ENCODE measurements around the gene GALNT17. TPM values are rescaled to one million over a fixed set of nuclear protein-coding genes. Genes with fewer than 3 reads are reported as not detected.
A peak's percentile ranks its signal among the peaks of the same experiment; 100 is the strongest.

The GALNT17 gene
- total and polyA plus RNA-seq, 2 experiments from 2014 or later: 11.1 to 65.6 TPM

DNA sequence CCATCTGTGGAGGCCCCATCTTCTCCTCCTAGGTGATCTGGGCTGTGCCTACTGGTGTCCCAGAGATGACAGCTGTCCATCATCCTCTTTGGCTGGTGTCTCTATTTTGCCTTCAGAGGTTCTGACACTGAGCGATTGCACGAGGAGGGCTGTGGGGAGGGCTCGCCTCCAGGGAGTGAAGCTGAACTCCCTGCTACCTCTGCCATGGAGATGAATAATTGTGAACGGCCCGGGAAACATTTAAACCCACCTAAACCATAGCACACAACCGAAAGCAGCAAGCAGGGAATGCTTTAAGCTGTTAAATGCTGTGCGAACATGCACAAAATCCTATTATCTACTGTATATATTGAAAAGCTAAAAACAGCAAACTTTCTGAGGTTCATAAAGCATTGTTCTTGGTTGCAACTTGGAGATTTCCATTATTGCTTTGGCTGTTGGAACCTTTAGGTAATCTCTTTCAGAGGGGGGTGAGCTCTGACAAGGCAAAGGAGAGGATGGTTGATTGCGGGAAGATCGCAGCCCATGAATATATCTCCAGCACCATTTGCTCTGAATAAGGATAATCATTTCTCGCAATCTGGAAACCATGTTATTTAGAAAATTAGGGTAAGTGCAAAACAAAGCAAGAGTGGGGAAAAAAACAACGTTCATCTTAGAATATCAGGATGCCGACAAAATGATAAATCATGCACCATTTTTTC is 507.6 kb downstream of the GALNT17 start:
- 0 out of 2 replicates have a peak overlapping the region, but pooled peaks have one; percentile 3 for H3K27ac ChIP-seq (ENCODE audit: low read depth)
- 0 out of 2 replicates have a peak, but pooled peaks cover 6% of the 10 kb centered on the region for H3F3A ChIP-seq (replicated peaks; ENCODE audit: low read depth)
- peaks cover 18% of the 10 kb centered on the region; the same call in 2 of the 3 replicates for H3K9me3 Mint-ChIP-seq
- ATAC-seq: no peak
- no peaks in the 10 kb centered on the region for H4K20me1 ChIP-seq (replicated peaks; ENCODE audit: insufficient read depth)
- TF ChIP-seq REST (IDR thresholded peaks at IDR 0.05; ENCODE audit: unreplicated experiment) (no peak), CREB1 (CRISPR knock-in tag; IDR thresholded peaks at IDR 0.05; ENCODE audit: low read depth) (no peak), ZNF331 (CRISPR knock-in tag; IDR thresholded peaks at IDR 0.05; ENCODE audit: low read depth) (no peak), ZNF114 (CRISPR knock-in tag; IDR thresholded peaks at IDR 0.05) (no peak), EZH2 (IDR thresholded peaks at IDR 0.05; ENCODE audit: low read depth, unreplicated experiment) (no peak), POLR2AphosphoS5 (IDR thresholded peaks at IDR 0.05; ENCODE audit: low read depth) (no peak), STAT1 (IDR thresholded peaks at IDR 0.05; ENCODE audit: unreplicated experiment) (no peak), EZH2phosphoT487 (IDR thresholded peaks at IDR 0.05; ENCODE audit: unreplicated experiment) (no peak), NANOG (IDR thresholded peaks at IDR 0.05; ENCODE audit: borderline replicate concordance) (no peak), JUNB (IDR thresholded peaks at IDR 0.05; ENCODE audit: unreplicated experiment) (no peak)
- TF ChIP-seq, protein P1, sequence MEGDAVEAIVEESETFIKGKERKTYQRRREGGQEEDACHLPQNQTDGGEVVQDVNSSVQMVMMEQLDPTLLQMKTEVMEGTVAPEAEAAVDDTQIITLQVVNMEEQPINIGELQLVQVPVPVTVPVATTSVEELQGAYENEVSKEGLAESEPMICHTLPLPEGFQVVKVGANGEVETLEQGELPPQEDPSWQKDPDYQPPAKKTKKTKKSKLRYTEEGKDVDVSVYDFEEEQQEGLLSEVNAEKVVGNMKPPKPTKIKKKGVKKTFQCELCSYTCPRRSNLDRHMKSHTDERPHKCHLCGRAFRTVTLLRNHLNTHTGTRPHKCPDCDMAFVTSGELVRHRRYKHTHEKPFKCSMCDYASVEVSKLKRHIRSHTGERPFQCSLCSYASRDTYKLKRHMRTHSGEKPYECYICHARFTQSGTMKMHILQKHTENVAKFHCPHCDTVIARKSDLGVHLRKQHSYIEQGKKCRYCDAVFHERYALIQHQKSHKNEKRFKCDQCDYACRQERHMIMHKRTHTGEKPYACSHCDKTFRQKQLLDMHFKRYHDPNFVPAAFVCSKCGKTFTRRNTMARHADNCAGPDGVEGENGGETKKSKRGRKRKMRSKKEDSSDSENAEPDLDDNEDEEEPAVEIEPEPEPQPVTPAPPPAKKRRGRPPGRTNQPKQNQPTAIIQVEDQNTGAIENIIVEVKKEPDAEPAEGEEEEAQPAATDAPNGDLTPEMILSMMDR (conservative IDR thresholded peaks at IDR 0.05; ENCODE audit: low read depth in 2 of 2): no peak
- TF ChIP-seq, protein P2, sequence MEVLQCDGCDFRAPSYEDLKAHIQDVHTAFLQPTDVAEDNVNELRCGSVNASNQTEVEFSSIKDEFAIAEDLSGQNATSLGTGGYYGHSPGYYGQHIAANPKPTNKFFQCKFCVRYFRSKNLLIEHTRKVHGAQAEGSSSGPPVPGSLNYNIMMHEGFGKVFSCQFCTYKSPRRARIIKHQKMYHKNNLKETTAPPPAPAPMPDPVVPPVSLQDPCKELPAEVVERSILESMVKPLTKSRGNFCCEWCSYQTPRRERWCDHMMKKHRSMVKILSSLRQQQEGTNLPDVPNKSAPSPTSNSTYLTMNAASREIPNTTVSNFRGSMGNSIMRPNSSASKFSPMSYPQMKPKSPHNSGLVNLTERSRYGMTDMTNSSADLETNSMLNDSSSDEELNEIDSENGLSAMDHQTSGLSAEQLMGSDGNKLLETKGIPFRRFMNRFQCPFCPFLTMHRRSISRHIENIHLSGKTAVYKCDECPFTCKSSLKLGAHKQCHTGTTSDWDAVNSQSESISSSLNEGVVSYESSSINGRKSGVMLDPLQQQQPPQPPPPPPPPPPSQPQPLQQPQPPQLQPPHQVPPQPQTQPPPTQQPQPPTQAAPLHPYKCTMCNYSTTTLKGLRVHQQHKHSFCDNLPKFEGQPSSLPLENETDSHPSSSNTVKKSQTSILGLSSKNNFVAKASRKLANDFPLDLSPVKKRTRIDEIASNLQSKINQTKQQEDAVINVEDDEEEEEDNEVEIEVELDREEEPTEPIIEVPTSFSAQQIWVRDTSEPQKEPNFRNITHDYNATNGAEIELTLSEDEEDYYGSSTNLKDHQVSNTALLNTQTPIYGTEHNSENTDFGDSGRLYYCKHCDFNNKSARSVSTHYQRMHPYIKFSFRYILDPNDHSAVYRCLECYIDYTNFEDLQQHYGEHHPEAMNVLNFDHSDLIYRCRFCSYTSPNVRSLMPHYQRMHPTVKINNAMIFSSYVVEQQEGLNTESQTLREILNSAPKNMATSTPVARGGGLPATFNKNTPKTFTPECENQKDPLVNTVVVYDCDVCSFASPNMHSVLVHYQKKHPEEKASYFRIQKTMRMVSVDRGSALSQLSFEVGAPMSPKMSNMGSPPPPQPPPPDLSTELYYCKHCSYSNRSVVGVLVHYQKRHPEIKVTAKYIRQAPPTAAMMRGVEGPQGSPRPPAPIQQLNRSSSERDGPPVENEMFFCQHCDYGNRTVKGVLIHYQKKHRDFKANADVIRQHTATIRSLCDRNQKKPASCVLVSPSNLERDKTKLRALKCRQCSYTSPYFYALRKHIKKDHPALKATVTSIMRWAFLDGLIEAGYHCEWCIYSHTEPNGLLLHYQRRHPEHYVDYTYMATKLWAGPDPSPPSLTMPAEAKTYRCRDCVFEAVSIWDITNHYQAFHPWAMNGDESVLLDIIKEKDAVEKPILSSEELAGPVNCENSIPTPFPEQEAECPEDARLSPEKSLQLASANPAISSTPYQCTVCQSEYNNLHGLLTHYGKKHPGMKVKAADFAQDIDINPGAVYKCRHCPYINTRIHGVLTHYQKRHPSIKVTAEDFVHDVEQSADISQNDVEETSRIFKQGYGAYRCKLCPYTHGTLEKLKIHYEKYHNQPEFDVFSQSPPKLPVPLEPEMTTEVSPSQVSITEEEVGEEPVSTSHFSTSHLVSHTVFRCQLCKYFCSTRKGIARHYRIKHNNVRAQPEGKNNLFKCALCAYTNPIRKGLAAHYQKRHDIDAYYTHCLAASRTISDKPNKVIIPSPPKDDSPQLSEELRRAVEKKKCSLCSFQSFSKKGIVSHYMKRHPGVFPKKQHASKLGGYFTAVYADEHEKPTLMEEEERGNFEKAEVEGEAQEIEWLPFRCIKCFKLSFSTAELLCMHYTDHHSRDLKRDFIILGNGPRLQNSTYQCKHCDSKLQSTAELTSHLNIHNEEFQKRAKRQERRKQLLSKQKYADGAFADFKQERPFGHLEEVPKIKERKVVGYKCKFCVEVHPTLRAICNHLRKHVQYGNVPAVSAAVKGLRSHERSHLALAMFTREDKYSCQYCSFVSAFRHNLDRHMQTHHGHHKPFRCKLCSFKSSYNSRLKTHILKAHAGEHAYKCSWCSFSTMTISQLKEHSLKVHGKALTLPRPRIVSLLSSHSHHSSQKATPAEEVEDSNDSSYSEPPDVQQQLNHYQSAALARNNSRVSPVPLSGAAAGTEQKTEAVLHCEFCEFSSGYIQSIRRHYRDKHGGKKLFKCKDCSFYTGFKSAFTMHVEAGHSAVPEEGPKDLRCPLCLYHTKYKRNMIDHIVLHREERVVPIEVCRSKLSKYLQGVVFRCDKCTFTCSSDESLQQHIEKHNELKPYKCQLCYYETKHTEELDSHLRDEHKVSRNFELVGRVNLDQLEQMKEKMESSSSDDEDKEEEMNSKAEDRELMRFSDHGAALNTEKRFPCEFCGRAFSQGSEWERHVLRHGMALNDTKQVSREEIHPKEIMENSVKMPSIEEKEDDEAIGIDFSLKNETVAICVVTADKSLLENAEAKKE (CRISPR knock-in tag; IDR thresholded peaks at IDR 0.05): no peak
- peaks cover 28% of the 10 kb centered on the region for H3K4me1 Mint-ChIP-seq
- peaks cover 15% of the 10 kb centered on the region; the same call in 1 of the 3 replicates for H3K36me3 Mint-ChIP-seq (ENCODE audit: low read depth)
- H3K79me2 ChIP-seq (replicated peaks; ENCODE audit: insufficient read depth): no peaks in the 10 kb centered on the region
- H3K9me2 ChIP-seq (ENCODE audit: insufficient read depth): peaks cover 12% of the 10 kb centered on the region
- peaks cover 14% of the 10 kb centered on the region for H3K27me3 Mint-ChIP-seq (ENCODE audit: insufficient read depth, low read depth, poor library complexity)
- H3K4me3 ChIP-seq: no peak overlapping the region
- H3K4me3 Mint-ChIP-seq: no peak overlapping the region
- no peak for DNase-seq (ENCODE audit: low spot score)
- peaks cover 3% of the 10 kb centered on the region; the same call in 1 of the 2 replicates for H3K4me1 ChIP-seq (ENCODE audit: insufficient read depth)
- H2AFZ ChIP-seq: no peak overlapping the region
- H3K27me3 ChIP-seq (ENCODE audit: insufficient read depth): no peaks in the 10 kb centered on the region
- no peak overlapping the region for H3K4me2 ChIP-seq
- H3K27ac Mint-ChIP-seq: no peak overlapping the region; the same call in 1 of the 2 replicates
- no peaks in the 10 kb centered on the region for H3K36me3 ChIP-seq (ENCODE audit: insufficient read depth)

All from GM23338 (cell line).